Chondrocyte (in vitro differentiated cells): ENCODE results near the gene VPS8. TPM values are rescaled to one million over a fixed set of nuclear protein-coding genes. Genes with fewer than 3 reads are reported as not detected.
"Not testable (repeated sequence)": the region's sequence is repeated elsewhere in the genome, so short reads cannot be mapped to it uniquely, and the experiment has no call there.

Experiments
- DNase-seq: peaks from one replicate; pipeline ENCODE4 v3.0.0; 2021; ENCODE audit warnings: mixed read lengths, low spot score
- H3K27ac Mint-ChIP-seq: one replicate; pipeline ENCODE4 v1.8.0; 2021; ENCODE audit warnings: mild to moderate bottlenecking, moderate library complexity, mixed read lengths; ENCODE audit not compliant: unreplicated experiment
- H3K27me3 Mint-ChIP-seq: 2 replicates; pipeline ENCODE4 v1.8.0; 2021; ENCODE audit warnings: low read depth, mixed read lengths
- H3K36me3 Mint-ChIP-seq: 2 replicates; pipeline ENCODE4 v1.8.0; 2021; ENCODE audit warnings: low read depth, mixed read lengths
- H3K4me1 Mint-ChIP-seq: 2 replicates; pipeline ENCODE4 v1.8.0; 2021; ENCODE audit warnings: low read depth, mild to moderate bottlenecking, mixed read lengths
- H3K4me3 Mint-ChIP-seq: one replicate; pipeline ENCODE4 v1.8.0; 2021; ENCODE audit warnings: mild to moderate bottlenecking, moderate library complexity, mixed read lengths; ENCODE audit not compliant: unreplicated experiment
- H3K9me3 Mint-ChIP-seq: 2 replicates; pipeline ENCODE4 v1.8.0; 2021; ENCODE audit warnings: low read depth, mixed read lengths
- total RNA-seq: library from RNA; stranded (reverse); gene quantifications from 3 replicates; pipeline ENCODE4 v1.2.1, GENCODE V29; 2021
- TF ChIP-seq, protein P1 (sequence below): fragments of 200-600 bp; sonication (generic); IDR thresholded peaks from 2 replicates; pipeline ENCODE4 v1.5.0; 2021; ENCODE audit warnings: antibody characterized with exemption, mild to moderate bottlenecking, moderate library complexity

VPS8 gene
- total RNA-seq, 1 donor from 2014 or later = 53.7 TPM

DNA sequence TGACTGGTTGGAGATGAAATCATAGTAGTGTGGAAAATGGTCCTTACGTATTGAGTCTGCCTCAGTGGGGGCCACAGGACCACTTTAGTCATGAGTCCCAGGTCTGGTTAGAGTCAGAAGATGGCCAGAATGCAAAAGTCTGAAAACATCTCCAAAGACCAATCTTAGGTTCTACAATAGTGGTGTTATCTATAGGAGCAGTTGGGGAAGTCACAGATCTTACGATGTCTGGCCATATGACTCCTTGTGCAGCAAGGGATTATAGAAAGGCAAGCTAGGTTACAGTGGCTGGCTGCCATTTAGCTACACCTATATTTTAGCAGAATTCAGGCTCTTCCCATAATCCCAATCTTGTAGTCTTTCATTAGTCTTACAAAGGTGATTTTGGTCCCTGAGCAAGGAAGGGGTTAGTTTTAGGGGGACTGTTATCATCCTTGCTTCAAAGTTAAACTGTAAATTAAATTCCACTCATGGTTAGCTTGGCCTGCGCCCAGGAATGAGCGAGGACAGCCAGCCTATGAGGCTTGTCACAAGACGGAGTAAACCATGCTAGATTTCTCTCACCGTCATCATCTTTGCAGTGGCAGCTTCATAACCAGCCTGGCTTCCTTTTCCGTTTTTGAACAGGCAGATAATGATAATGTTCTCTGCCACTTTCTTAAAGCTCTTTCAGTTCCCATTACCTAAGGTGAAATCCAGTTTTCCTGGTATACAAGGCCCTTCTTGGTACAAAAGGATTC is 134.1 kb downstream of the VPS8 start:
- no peak for DNase-seq
- Mint-ChIP-seq H3K4me3 (no peak overlapping the region), H3K36me3 (peaks cover 12% of the 10 kb centered on the region), H3K27me3 (no peaks in the 10 kb centered on the region), H3K27ac (no peak overlapping the region), H3K9me3 (no peaks in the 10 kb centered on the region), H3K4me1 (no peaks in the 10 kb centered on the region)
- TF ChIP-seq, protein P1, sequence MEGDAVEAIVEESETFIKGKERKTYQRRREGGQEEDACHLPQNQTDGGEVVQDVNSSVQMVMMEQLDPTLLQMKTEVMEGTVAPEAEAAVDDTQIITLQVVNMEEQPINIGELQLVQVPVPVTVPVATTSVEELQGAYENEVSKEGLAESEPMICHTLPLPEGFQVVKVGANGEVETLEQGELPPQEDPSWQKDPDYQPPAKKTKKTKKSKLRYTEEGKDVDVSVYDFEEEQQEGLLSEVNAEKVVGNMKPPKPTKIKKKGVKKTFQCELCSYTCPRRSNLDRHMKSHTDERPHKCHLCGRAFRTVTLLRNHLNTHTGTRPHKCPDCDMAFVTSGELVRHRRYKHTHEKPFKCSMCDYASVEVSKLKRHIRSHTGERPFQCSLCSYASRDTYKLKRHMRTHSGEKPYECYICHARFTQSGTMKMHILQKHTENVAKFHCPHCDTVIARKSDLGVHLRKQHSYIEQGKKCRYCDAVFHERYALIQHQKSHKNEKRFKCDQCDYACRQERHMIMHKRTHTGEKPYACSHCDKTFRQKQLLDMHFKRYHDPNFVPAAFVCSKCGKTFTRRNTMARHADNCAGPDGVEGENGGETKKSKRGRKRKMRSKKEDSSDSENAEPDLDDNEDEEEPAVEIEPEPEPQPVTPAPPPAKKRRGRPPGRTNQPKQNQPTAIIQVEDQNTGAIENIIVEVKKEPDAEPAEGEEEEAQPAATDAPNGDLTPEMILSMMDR = no peak

DNA sequence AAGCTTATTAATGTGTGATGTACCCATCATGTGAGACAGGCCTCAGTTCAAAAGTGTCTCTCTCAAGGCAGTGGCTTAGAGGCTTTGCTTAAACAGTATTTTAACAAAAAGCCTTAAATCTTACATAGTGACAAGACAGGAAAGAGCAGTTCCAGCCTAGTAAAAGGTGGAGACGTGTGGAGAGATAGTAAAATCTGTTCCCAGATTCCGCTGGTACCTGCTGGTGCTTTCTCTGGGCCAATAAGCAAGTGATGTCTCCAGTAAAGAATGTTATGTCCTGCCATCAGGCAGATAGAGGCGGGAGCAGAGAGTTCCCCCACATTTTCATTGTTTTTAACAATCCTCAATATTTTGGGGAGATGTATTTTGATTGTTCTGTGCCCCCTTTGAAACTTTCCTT is 135.0 kb downstream of the VPS8 start:
- H3K4me1 Mint-ChIP-seq = no peaks in the 10 kb centered on the region
- no peaks in the 10 kb centered on the region for H3K9me3 Mint-ChIP-seq
- TF ChIP-seq, protein P1 = no peak
- no peak overlapping the region for H3K4me3 Mint-ChIP-seq
- no peaks in the 10 kb centered on the region for H3K27me3 Mint-ChIP-seq
- H3K36me3 Mint-ChIP-seq = peaks cover 12% of the 10 kb centered on the region
- H3K27ac Mint-ChIP-seq = no peak overlapping the region
- no peak for DNase-seq

DNA sequence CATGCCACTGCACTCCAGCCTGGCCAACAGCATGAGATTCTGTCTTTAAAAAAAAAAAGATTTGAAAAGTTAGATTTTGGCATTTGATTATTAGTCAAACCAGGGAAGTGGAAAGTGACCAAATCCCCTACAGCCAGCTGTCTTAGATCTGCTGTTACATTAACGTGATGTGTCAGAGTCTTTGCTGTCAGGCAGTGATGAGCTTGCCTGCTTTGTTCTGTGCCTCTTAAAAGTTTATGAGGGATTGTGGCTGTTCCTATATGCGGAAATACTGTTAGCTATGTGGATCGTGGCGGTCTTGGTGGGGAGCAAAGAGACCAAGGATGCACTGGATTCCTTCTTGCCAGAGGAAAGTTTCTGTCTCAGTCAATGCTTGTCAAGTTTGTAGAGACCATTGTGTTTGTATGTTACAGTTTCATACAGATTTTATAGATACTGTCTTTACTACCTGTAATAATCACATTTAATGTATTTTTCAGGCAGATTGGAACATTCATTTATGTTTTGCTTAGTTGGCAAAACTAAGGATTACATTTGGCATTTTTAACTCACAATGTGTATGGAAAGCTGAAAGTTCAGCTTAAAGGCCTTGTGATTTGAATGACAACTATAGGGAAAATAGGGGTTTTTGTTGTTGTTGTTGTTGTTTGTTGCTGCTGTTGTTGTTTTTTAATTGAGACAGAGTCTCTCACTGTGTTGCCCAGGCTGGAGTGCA is 137.4 kb downstream of the VPS8 start:
- Mint-ChIP-seq H3K27me3 (no peaks in the 10 kb centered on the region), H3K9me3 (no peaks in the 10 kb centered on the region), H3K4me3 (no peak overlapping the region), H3K36me3 (peaks cover 10% of the 10 kb centered on the region), H3K4me1 (no peaks in the 10 kb centered on the region), H3K27ac (no peak overlapping the region)
- TF ChIP-seq, protein P1 = no peak
- no peak for DNase-seq

DNA sequence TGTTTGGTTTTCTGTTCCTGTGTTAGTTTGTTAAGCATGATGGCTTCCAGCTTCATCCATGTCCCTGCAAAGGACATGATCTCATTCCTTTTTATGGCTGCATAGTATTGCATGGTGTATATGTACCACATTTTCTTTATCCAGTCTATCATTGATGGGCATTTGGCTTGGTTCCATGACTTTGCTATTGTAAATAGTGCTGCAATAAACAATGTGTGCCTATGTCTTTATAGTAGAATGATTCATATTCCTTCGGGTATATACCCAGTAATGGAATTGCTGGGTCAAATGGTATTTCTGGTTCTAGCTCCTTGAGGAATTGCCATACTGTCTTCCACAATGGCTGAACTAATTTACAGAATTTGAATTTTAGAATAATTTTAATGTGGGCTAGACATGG is 138.8 kb downstream of the VPS8 start:
- H3K27ac Mint-ChIP-seq, H3K9me3 Mint-ChIP-seq, H3K4me3 Mint-ChIP-seq, H3K27me3 Mint-ChIP-seq, H3K4me1 Mint-ChIP-seq, DNase-seq: not testable (repeated sequence)
- peaks cover 11% of the 10 kb centered on the region for H3K36me3 Mint-ChIP-seq

DNA sequence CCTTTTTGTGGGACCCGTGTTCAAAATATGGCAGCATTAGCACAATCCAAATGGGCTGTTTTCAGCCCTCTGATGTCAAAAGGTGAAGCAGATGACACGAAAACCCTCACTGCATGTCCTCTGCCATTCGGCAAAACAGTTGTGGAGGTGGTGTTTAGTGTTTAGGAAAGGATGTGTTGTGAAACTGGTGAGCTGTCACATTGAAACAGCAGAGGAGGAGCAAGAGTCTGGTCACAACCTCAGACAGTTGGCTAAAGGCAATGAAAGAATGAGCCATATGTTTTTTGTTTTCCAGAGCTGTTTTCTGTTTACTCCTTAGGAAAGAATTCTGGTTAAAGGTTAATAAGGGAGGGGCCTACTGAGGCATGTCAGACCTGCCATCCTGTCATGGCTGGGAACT is 140.7 kb downstream of the VPS8 start:
- TF ChIP-seq, protein P1 = no peak
- no peaks in the 10 kb centered on the region for H3K4me1 Mint-ChIP-seq
- no peak overlapping the region for H3K27ac Mint-ChIP-seq
- no peaks in the 10 kb centered on the region for H3K9me3 Mint-ChIP-seq
- H3K27me3 Mint-ChIP-seq = no peaks in the 10 kb centered on the region
- H3K36me3 Mint-ChIP-seq = peaks cover 13% of the 10 kb centered on the region
- no peak for DNase-seq
- no peak overlapping the region for H3K4me3 Mint-ChIP-seq
